OCI-LY7 (cell line): Measurements from ENCODE around the gene DLGAP1.

ENCODE experiments used
- CTCF ChIP-seq: fragments of 200-600 bp; sonication (generic); conservative IDR thresholded peaks from 2 replicates; pipeline ENCODE4 v1.5.1; 2014; ENCODE audit warnings: mild to moderate bottlenecking, antibody characterized with exemption, low read length, moderate library complexity, mixed read lengths
- EZH2phosphoT487 ChIP-seq: fragments of 200-600 bp; sonication (generic); IDR thresholded peaks from 2 replicates; pipeline ENCODE4 v1.6.1; 2018; ENCODE audit warnings: low read depth, borderline replicate concordance, mild to moderate bottlenecking, mixed run types, antibody characterized with exemption, low read length, moderate library complexity, mixed read lengths

- TF ChIP-seq CTCF (0 out of 2 replicates have a peak, but pooled peaks have one; percentile 19), EZH2phosphoT487 (no peak)
These were observed 799.7 kb downstream of the DLGAP1 start for GRCh38 chr18:3655254-3656050.
